Measurements from ENCODE around the gene HSPA6. TPM values are rescaled to one million over a fixed set of nuclear protein-coding genes. Genes with fewer than 3 reads are reported as not detected.

The HSPA6 gene
- total RNA-seq, 2 experiments from 2014 or later = 1.2 to 1.4 TPM

Other genes starting within 250 kb of the HSPA6 start
- gene MPZ, start 214.6 kb upstream of the HSPA6 start, total RNA-seq = 1 to 10 TPM; 8.4 to 9.5 TPM
- 100 to 1,000 TPM; 148 to 150 TPM for gene SDHC, start 210.2 kb upstream of the HSPA6 start, total RNA-seq
- not detected for gene CFAP126, start 156.7 kb upstream of the HSPA6 start, total RNA-seq
- gene FCGR2A, start 19.1 kb upstream of the HSPA6 start, total RNA-seq = 1 to 10 TPM; 1.3 to 2.4 TPM
- gene FCGR3A, start 25.3 kb downstream of the HSPA6 start, total RNA-seq = 1 to 10 TPM; 1.9 to 2.3 TPM
- gene FCGR3B, start 106.6 kb downstream of the HSPA6 start, total RNA-seq = not detected
- under 1 TPM; 0.23 to 0.33 TPM for gene FCGR2B, start 138.6 kb downstream of the HSPA6 start, total RNA-seq
- under 1 TPM; 0.17 to 0.51 TPM for gene FCRLA, start 182.7 kb downstream of the HSPA6 start, total RNA-seq
- gene FCRLB, start 197.0 kb downstream of the HSPA6 start, total RNA-seq = under 1 TPM; 0.74 to 0.97 TPM
- gene DUSP12, start 225.2 kb downstream of the HSPA6 start, total RNA-seq = 10 to 100 TPM; 28.7 to 32.2 TPM
- 10 to 100 TPM; 18.5 to 20.0 TPM for gene ATF6, start 241.8 kb downstream of the HSPA6 start, total RNA-seq

Data from activated naive CD8-positive, alpha-beta T cell treated with anti-CD3 and anti-CD28 coated beads, Interleukin-2, amount 10 ng/mL, durations not matched to agents 7 days and 5 days (primary cell).